K562 (cell line): Measurements from ENCODE around the gene BBS1. TPM values are rescaled to one million over a fixed set of nuclear protein-coding genes. Genes with fewer than 3 reads are reported as not detected.

Source experiments
- ARID2 ChIP-seq: fragments of 450-650 bp; IDR thresholded peaks from 2 replicates; pipeline ENCODE4 v1.6.1; 2017; ENCODE audit warnings: antibody characterized with exemption, mild to moderate bottlenecking
- BACH1 ChIP-seq: fragments of 200-800 bp; sonication (Bioruptor generic); IDR thresholded peaks from 2 replicates; pipeline ENCODE4 v1.6.1; 2016; ENCODE audit warnings: missing genetic modification characterization, missing compliant biosample characterization
- BRF2 ChIP-seq: IDR thresholded peaks from 3 replicates; pipeline ENCODE4 v1.6.1; 2011; ENCODE audit warnings: borderline replicate concordance, mild to moderate bottlenecking; ENCODE audit not compliant: insufficient read length, insufficient read depth
- CBX1 ChIP-seq: sonication (generic); IDR thresholded peaks from 2 replicates; pipeline ENCODE4 v1.6.1; 2016; ENCODE audit warnings: antibody characterized with exemption, low read depth, mild to moderate bottlenecking
- CC2D1A ChIP-seq: fragments of 450-650 bp; IDR thresholded peaks from 2 replicates; pipeline ENCODE4 v1.6.1; 2017; ENCODE audit warnings: mild to moderate bottlenecking
- COPS2 ChIP-seq: fragments of 450-650 bp; conservative IDR thresholded peaks from 2 replicates; pipeline ENCODE4 v1.6.1; 2016; ENCODE audit warnings: mild to moderate bottlenecking, moderate library complexity
- EHMT2 ChIP-seq: fragments of 450-650 bp; IDR thresholded peaks from 2 replicates; pipeline ENCODE4 v1.6.1; 2018; ENCODE audit warnings: antibody characterized with exemption
- ETS2 ChIP-seq: IDR thresholded peaks from 2 replicates; pipeline ENCODE4 v1.6.1; 2016; ENCODE audit warnings: borderline replicate concordance, missing genetic modification characterization, mild to moderate bottlenecking, moderate library complexity, missing compliant biosample characterization; ENCODE audit not compliant: poor library complexity, severe bottlenecking
- GTF2B ChIP-seq: IDR thresholded peaks from 2 replicates; pipeline ENCODE4 v1.6.1; 2011; ENCODE audit not compliant: insufficient read length; ENCODE audit errors: extremely low read depth
- HDAC8 ChIP-seq: fragments of 450-650 bp; IDR thresholded peaks from 2 replicates; pipeline ENCODE4 v1.6.1; 2016; ENCODE audit warnings: mild to moderate bottlenecking, missing genetic modification characterization, moderate library complexity, missing compliant biosample characterization
- ID3 ChIP-seq, 2 experiments: fragments of 250-450 bp in 1 of 2; fragments of 450-650 bp in 1 of 2; sonication (Bioruptor Pico) in 1 of 2; IDR thresholded peaks; 2 replicates each; pipeline versions ENCODE4 v1.6.1 to v1.8.0; 2016 to 2021; ENCODE audit warnings: mild to moderate bottlenecking in 2 of 2, moderate library complexity in 2 of 2, missing compliant biosample characterization in 1 of 2, missing genetic modification characterization in 1 of 2
- MXD1 ChIP-seq: fragments of 250-450 bp; sonication (Bioruptor Pico); IDR thresholded peaks from 2 replicates; pipeline ENCODE4 v1.8.0; 2021; ENCODE audit warnings: borderline replicate concordance, mild to moderate bottlenecking, moderate library complexity; ENCODE audit not compliant: poor library complexity, severe bottlenecking
- NR2F6 ChIP-seq: fragments of 450-650 bp; formaldehyde crosslinking; IDR thresholded peaks from 2 replicates; pipeline ENCODE4 v1.4.0; 2020; ENCODE audit warnings: mild to moderate bottlenecking
- PHB2 ChIP-seq: fragments of 450-650 bp; IDR thresholded peaks from 2 replicates; pipeline ENCODE4 v1.6.1; 2017; ENCODE audit warnings: low read depth
- POLR2AphosphoS5 ChIP-seq: IDR thresholded peaks from 2 replicates; pipeline ENCODE4 v1.6.1; 2011; ENCODE audit warnings: mild to moderate bottlenecking, low read depth, low read length, moderate library complexity; ENCODE audit not compliant: control insufficient read depth, insufficient read depth
- PRPF4 ChIP-seq: fragments of 200-400 bp; formaldehyde crosslinking; IDR thresholded peaks from one replicate; pipeline ENCODE4 v1.6.1; 2017; ENCODE audit warnings: low read length, low read depth, mild to moderate bottlenecking; ENCODE audit not compliant: insufficient read depth, poor library complexity, severe bottlenecking
- SMAD3 ChIP-seq: fragments of 450-650 bp; formaldehyde crosslinking; conservative IDR thresholded peaks from 2 replicates; pipeline ENCODE4 v1.4.0; 2020; ENCODE audit warnings: mild to moderate bottlenecking
- SREBF2 ChIP-seq: sonication (generic); formaldehyde crosslinking; IDR thresholded peaks from 2 replicates; pipeline ENCODE4 v1.4.0; 2020; ENCODE audit warnings: mild to moderate bottlenecking, missing genetic modification reagents
- TARDBP ChIP-seq: fragments of 450-650 bp; IDR thresholded peaks from 2 replicates; pipeline ENCODE4 v1.6.1; 2016
- ZNF133 ChIP-seq: fragments of 250-450 bp; sonication (Bioruptor Pico); IDR thresholded peaks from 2 replicates; pipeline ENCODE4 v1.4.0; 2020; ENCODE audit warnings: mild to moderate bottlenecking
- ZNF408 ChIP-seq: fragments of 250-450 bp; sonication (Bioruptor Pico); IDR thresholded peaks from 2 replicates; pipeline ENCODE4 v1.4.0; 2020; ENCODE audit warnings: low read depth, mild to moderate bottlenecking, moderate library complexity
- ZNF518B ChIP-seq: fragments of 250-450 bp; sonication (Bioruptor Pico); IDR thresholded peaks from 2 replicates; pipeline ENCODE4 v1.5.0; 2021; ENCODE audit warnings: mild to moderate bottlenecking, moderate library complexity
- polyA plus RNA-seq, 8 experiments: library from polyadenylated mRNA; depleted of rRNA in 4 of 8; stranded (reverse) in 5 of 8; unstranded in 3 of 8; fragments of >200 nt; fragmentation: Nextera tagmentation in 2 of 8; fragmentation: Illumina TruSeq in 1 of 8; extraction: Ambion mirVana in 2 of 8; extraction: Trizol in 1 of 8; gene quantifications; 2 replicates each; pipeline versions ENCODE4 v1.2.1 to v1.2.3, GENCODE V29; 2011 to 2014; ENCODE audit warnings: inconsistent platforms in 1 of 8, missing spikeins in 1 of 8
- total RNA-seq, 7 experiments: library from RNA; depleted of rRNA in 6 of 7; stranded (reverse); fragments of >200 nt in 6 of 7; fragmentation: Illumina TruSeq in 2 of 7; extraction: Trizol in 2 of 7; gene quantifications; 2 replicates each; pipeline versions ENCODE4 v1.2.1 to v1.2.3, GENCODE V29; 2011 to 2021; ENCODE audit warnings: low replicate concordance in 1 of 7

Gene BBS1
- total and polyA plus RNA-seq, 9 of the 15 experiments (the other 6 are each of a cell fraction or from before 2014, with no cell fraction given): 9.0 to 19.8 (median 12.1) TPM

GRCh38 chr11:66545701-66546367 lies 35.4 kb downstream of the BBS1 start, which contains the start of gene ZDHHC24 (continued):
- TF ChIP-seq GTF2B (no peak), SREBF2 (CRISPR knock-in tag) (no peak), ZNF133 (no peak), POLR2AphosphoS5 (peak; percentile 60), COPS2 (no peak), PRPF4 (no peak), ZNF408 (CRISPR knock-in tag) (no peak), BRF2 (no peak), BACH1 (tag) (no peak), ETS2 (tag) (no peak), MXD1 (peak; percentile 13), EHMT2 (no peak), CBX1 (no peak), CC2D1A (no peak), HDAC8 (no peak), ID3 (CRISPR knock-in tag; IDR thresholded peaks at IDR 0.05) (no peak), ID3 (tag; IDR thresholded peaks at IDR 0.05) (peak; percentile 73), NR2F6 (no peak), SMAD3 (CRISPR knock-in tag) (no peak), ARID2 (no peak), TARDBP (no peak; the same call in 1 of the 2 replicates), PHB2 (no peak), ZNF518B (no peak)
